22Rv1 (cell line): Measurements from ENCODE around the gene ODAD2.

ENCODE experiments used
- H3K27ac ChIP-seq: fragments of 450-650 bp; 2 replicates; pipeline ENCODE4 v1.5.1; 2017
- CTCF ChIP-seq: fragments of 450-650 bp; IDR thresholded peaks from 2 replicates; pipeline ENCODE4 v1.5.1; 2017; ENCODE audit warnings: mild to moderate bottlenecking
- ZFX ChIP-seq: fragments of 450-650 bp; IDR thresholded peaks from 2 replicates; pipeline ENCODE4 v1.6.1; 2017; ENCODE audit warnings: antibody characterized with exemption, borderline replicate concordance

Gene ODAD2

DNA sequence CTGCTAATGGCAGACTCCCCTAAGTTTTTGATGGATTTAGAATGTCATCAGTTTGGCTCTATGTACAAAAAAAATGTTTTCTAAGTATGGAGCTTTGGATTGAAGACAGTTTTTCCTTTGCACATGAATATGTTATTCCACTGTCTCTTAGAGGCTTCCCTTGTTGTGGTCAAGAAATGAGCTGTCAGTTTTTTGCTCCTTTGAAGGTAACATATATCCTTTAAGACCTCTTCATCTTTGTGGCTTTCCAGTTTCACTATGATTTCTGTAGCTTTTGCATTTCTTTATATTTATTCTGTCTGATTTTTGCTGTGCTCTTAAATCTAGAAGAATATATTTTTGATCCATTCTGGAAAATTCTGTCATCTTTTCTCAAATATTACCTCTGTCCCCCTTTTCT is 15.8 kb upstream of the ODAD2 start:
- TF ChIP-seq CTCF (no peak), ZFX (no peak)
- no peak overlapping the region for H3K27ac ChIP-seq

- TF ChIP-seq ZFX: no peak
- no peak for TF ChIP-seq CTCF
- H3K27ac ChIP-seq: no peak overlapping the region
Observed at GRCh38 chr10:28012990-28013515, 14.2 kb upstream of the ODAD2 start.

- H3K27ac ChIP-seq: no peak overlapping the region
- no peak for TF ChIP-seq CTCF
- TF ChIP-seq ZFX: no peak
Observed at GRCh38 chr10:28010821-28011220, 11.9 kb upstream of the ODAD2 start.

GRCh38 chr10:28008054-28008453 is 9.2 kb upstream of the ODAD2 start:
- TF ChIP-seq ZFX: no peak
- TF ChIP-seq CTCF: no peak
- H3K27ac ChIP-seq: no peak overlapping the region

DNA sequence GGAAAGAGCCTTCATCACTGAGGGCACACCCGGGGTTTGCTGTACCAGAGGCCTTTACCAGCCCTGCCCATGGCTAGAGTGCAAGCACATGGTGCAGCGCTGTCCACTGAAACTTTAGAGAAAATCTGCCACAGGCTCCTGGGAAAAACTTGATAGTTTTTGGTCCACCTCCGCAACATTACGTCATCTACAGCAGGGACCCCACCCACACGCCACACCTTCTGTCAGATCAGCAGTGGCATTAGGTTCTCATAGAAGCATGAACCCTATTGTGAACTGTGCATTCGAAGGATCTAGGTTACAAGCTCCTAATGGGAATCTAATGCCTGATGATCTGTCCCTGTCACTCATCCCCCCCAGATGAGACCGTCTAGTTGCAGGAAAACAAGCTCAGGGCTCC is 2.5 kb upstream of the ODAD2 start:
- no peak for TF ChIP-seq CTCF
- no peak for TF ChIP-seq ZFX
- H3K27ac ChIP-seq: no peak overlapping the region

GRCh38 chr10:27998178-27998953 is 513 bp downstream of the ODAD2 start:
- H3K27ac ChIP-seq: no peak overlapping the region
- TF ChIP-seq CTCF (no peak), ZFX (no peak)

DNA sequence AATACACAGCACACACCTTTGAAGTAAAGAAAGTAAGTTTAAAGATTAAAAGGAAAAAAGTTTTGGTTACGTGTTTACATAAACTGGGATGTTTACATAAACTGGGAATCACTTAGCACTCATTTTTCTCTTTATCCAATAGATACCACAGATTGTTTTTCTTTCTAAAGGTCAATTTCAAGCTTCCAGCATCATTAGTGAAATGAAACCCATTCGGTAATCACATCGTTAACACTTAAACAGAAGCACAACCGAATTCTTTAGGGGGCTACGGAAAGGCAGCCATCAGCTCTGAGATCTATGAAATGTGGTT is 1.1 kb downstream of the ODAD2 start:
- no peak overlapping the region for H3K27ac ChIP-seq
- TF ChIP-seq CTCF: no peak
- no peak for TF ChIP-seq ZFX
